HCT116 (cell line): ENCODE data around the gene UVSSA. TPM values are rescaled to one million over a fixed set of nuclear protein-coding genes. Genes with fewer than 3 reads are reported as not detected.

Experiments used
- ATAC-seq: fragments of 200-7000 bp; cut with Tn5 transposase; 2 replicates; pipeline ENCODE4 v1.9.1; 2020; ENCODE audit warnings: mild to moderate bottlenecking, moderate library complexity
- BruUV-seq: library from RNA; stranded (reverse); fragments of 400-500 nt; replicated peaks from 2 replicates; lab custom pipeline; 2021; lab: Mats Ljungman, UMichigan
- CTCF ChIA-PET: fragments of 300-600 bp; sonication (Branson Sonifier 250); formaldehyde crosslinking; loops from one replicate; lab custom pipeline; 2021; ENCODE audit warnings: antibody characterized with exemption; lab: Charles Lee
- POLR2A ChIA-PET: fragments of 300-600, 350-600 bp; sonication (Branson Sonifier 250); formaldehyde crosslinking; loops from one replicate; lab custom pipeline; 2021; ENCODE audit warnings: antibody characterized with exemption; lab: Charles Lee
- RAD21 ChIA-PET, 2 experiments: fragments of 300-600 bp; sonication (Branson Sonifier 250); formaldehyde crosslinking; loops; one replicate each; lab custom pipeline; 2023; ENCODE audit warnings: low total read pairs in 2 of 2; ENCODE audit not compliant: uncharacterized antibody in 2 of 2, unreplicated experiment in 2 of 2, low non-redundant PET in 1 of 2; lab: Charles Lee
- DNase-seq: peaks from one replicate; pipeline ENCODE4 v3.0.0-alpha.2; 2010; ENCODE audit warnings: low read depth, low spot score
- H2AFZ ChIP-seq: fragments of 200-600 bp; shearing (Covaris generic), sonication (generic); 2 replicates; pipeline ENCODE4 v1.6.1; 2017; ENCODE audit warnings: low read depth, mixed run types, mixed read lengths, antibody characterized with exemption, low read length; ENCODE audit not compliant: poor library complexity, severe bottlenecking
- H3K27ac ChIP-seq: 2 replicates; pipeline ENCODE4 v1.5.1; 2012; ENCODE audit warnings: low read depth, low read length
- H3K27me3 ChIP-seq: fragments of 200-600 bp; sonication (generic); 2 replicates; pipeline ENCODE4 v1.6.1; 2016; ENCODE audit warnings: mixed run types, low read length, mixed read lengths; ENCODE audit not compliant: insufficient read depth
- H3K36me3 ChIP-seq, 2 experiments: fragments of 200-500 bp in 1 of 2; fragments of 200-600 bp in 1 of 2; sonication (Bioruptor generic) in 1 of 2; sonication (generic) in 1 of 2; 2 replicates each; pipeline versions ENCODE4 v1.5.1 to v1.6.1; 2014 to 2016; ENCODE audit warnings: low read length in 2 of 2, inconsistent platforms in 1 of 2, mixed read lengths in 1 of 2, mixed run types in 1 of 2; ENCODE audit not compliant: insufficient read depth in 2 of 2, control insufficient read depth in 1 of 2
- H3K4me1 ChIP-seq, 2 experiments: fragments of 200-600 bp in 1 of 2; sonication (generic) in 1 of 2; 2 replicates each; pipeline versions ENCODE4 v1.5.1 to v1.6.1; 2012 to 2017; ENCODE audit warnings: low read length in 2 of 2, inconsistent platforms in 1 of 2, mild to moderate bottlenecking in 1 of 2, mixed read lengths in 1 of 2, mixed run types in 1 of 2, moderate library complexity in 1 of 2; ENCODE audit not compliant: insufficient read depth in 2 of 2, control insufficient read depth in 1 of 2
- H3K4me2 ChIP-seq: fragments of 200-600 bp; sonication (generic); 2 replicates; pipeline ENCODE4 v1.6.1; 2017; ENCODE audit warnings: mixed run types, low read length, mixed read lengths
- H3K4me3 ChIP-seq, 2 experiments: fragments of 200-600 bp in 1 of 2; sonication (generic) in 1 of 2; replicated peaks in 1 of 2; 2 replicates each; pipeline ENCODE4 v1.5.1; 2011 to 2016; ENCODE audit warnings: low read length in 2 of 2, control low read depth in 1 of 2, low read depth in 1 of 2, mild to moderate bottlenecking in 1 of 2, mixed read lengths in 1 of 2, mixed run types in 1 of 2
- H3K79me2 ChIP-seq: fragments of 200-600 bp; sonication (generic); 2 replicates; pipeline ENCODE4 v1.6.1; 2017; ENCODE audit warnings: mild to moderate bottlenecking, mixed run types, low read length, moderate library complexity, mixed read lengths; ENCODE audit not compliant: insufficient read depth
- H3K9ac ChIP-seq: fragments of 200-600 bp; sonication (generic); 2 replicates; pipeline ENCODE4 v1.6.1; 2016; ENCODE audit warnings: low read length, mixed read lengths
- H3K9me2 ChIP-seq: fragments of 200-600 bp; sonication (generic), shearing (Covaris generic); 2 replicates; pipeline ENCODE4 v1.6.1; 2017; ENCODE audit warnings: mixed run types, mild to moderate bottlenecking, moderate library complexity; ENCODE audit not compliant: insufficient read depth
- H3K9me3 ChIP-seq, 2 experiments: fragments of 200-500 bp in 1 of 2; fragments of 200-600 bp in 1 of 2; sonication (Bioruptor generic) in 1 of 2; sonication (generic) in 1 of 2; 2 replicates each; pipeline ENCODE4 v1.6.1; 2014 to 2017; ENCODE audit warnings: low read length in 2 of 2, mixed read lengths in 2 of 2, inconsistent platforms in 1 of 2, low read depth in 1 of 2, mild to moderate bottlenecking in 1 of 2, mixed run types in 1 of 2, moderate library complexity in 1 of 2; ENCODE audit not compliant: control insufficient read depth in 1 of 2, insufficient read depth in 1 of 2
- H4K20me1 ChIP-seq: fragments of 200-600 bp; sonication (generic), shearing (Covaris generic); 2 replicates; pipeline ENCODE4 v1.6.1; 2017; ENCODE audit warnings: mixed run types, mild to moderate bottlenecking, moderate library complexity; ENCODE audit not compliant: insufficient read depth
- CBX3 ChIP-seq: IDR thresholded peaks from 2 replicates; pipeline ENCODE4 v1.6.1; 2012; ENCODE audit warnings: low read depth
- CEBPB ChIP-seq: IDR thresholded peaks from 2 replicates; pipeline ENCODE4 v1.6.1; 2012; ENCODE audit warnings: low read depth
- CTCF ChIP-seq, 3 experiments: fragments of 200-600 bp in 1 of 3; sonication (generic) in 1 of 3; IDR thresholded peaks in 2 of 3; conservative IDR thresholded peaks in 1 of 3; 2 replicates each; pipeline ENCODE4 v1.5.1; 2012 to 2017; ENCODE audit warnings: low read depth in 2 of 3, low read length in 2 of 3, antibody characterized with exemption in 1 of 3, borderline replicate concordance in 1 of 3, control low read depth in 1 of 3, mild to moderate bottlenecking in 1 of 3, mixed read lengths in 1 of 3, mixed run types in 1 of 3, moderate library complexity in 1 of 3; ENCODE audit not compliant: insufficient read depth in 1 of 3
- EZH2 ChIP-seq: fragments of 200-600 bp; sonication (generic); IDR thresholded peaks from 2 replicates; pipeline ENCODE4 v1.6.1; 2017; ENCODE audit warnings: antibody characterized with exemption, mixed run types
- FOSL1 ChIP-seq: IDR thresholded peaks from 2 replicates; pipeline ENCODE4 v1.6.1; 2012; ENCODE audit warnings: low read depth
- JUND ChIP-seq: IDR thresholded peaks from 2 replicates; pipeline ENCODE4 v1.6.1; 2012
- MAX ChIP-seq: IDR thresholded peaks from 2 replicates; pipeline ENCODE4 v1.6.1; 2012
- POLR2A ChIP-seq: IDR thresholded peaks from 2 replicates; pipeline ENCODE4 v1.7.0; 2011; ENCODE audit warnings: borderline replicate concordance; ENCODE audit not compliant: insufficient read depth, insufficient read length; ENCODE audit errors: extremely low read depth
- ZFX ChIP-seq: fragments of 450-650 bp; IDR thresholded peaks from 2 replicates; pipeline ENCODE4 v1.6.1; 2017
- intact Hi-C: fragments of 100-400 bp; cut with micrococcal nuclease; formaldehyde crosslinking; loops from 2 replicates; pipeline ENCODE4 v1.10.0; 2022
- total RNA-seq: library from RNA; stranded (reverse); gene quantifications from one replicate; pipeline ENCODE4 v1.2.1, GENCODE V29; 2021; ENCODE audit not compliant: unreplicated experiment

UVSSA gene
- total RNA-seq, 1 experiment from 2014 or later = 30.5 TPM

DNA sequence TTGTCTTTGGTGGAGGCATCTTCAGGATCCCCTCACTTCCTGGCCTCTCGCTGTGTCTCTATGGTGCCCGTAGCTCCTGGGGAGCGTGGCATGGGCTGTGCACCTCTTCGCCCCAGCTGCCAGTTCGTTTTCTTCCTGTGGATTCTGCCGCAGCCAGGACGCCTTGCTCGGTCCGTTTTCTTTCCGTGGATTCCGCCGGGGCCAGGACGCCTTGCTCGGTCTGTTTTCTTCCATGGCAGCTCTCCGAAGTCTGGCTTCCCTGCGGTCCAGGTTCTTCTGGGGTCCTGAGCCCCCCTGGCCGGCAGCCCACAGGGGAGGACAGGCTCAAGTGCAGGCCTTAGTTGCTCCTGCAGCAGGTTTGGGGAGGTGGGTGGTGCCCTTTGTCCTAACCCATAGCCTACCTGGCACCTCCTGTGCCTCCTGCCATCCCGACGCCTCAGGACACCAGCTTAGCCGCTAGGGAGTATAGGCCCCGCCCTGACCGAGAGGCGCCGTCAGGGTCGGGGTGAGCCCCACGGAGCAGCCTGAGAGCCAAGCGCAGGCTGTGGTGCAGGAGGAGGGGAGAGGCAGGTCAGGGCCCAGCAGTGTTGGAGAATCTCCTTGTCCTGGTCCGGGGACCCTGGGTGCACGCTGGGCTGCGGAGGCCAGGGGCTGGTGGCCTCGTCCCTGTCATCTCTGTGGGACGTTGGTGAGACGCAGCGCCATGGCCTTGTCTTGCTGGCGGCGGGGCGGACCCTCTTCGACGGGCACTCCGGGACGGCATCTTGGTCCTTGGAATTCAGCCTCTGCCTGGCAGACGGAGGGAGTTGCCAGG is 27.1 kb downstream of the UVSSA start:
- no peaks in the 10 kb centered on the region for H3K9me3 ChIP-seq
- H3K27ac ChIP-seq = no peak overlapping the region
- ATAC-seq (no peak), DNase-seq (no peak)
- no peaks in the 10 kb centered on the region for H4K20me1 ChIP-seq
- ChIA-PET RAD21 (no interaction called here), CTCF (no interaction called here), POLR2A (no interaction called here)
- no peaks in the 10 kb centered on the region for H3K9me2 ChIP-seq
- TF ChIP-seq FOSL1 = no peak
- TF ChIP-seq JUND = no peak
- TF ChIP-seq CEBPB = no peak
- TF ChIP-seq MAX = no peak
- TF ChIP-seq ZFX = no peak
- no peak for TF ChIP-seq POLR2A
- TF ChIP-seq EZH2 = no peak
- no peak for TF ChIP-seq CBX3
- TF ChIP-seq CTCF (IDR thresholded peaks at IDR 0.05 in 2 of 3, conservative IDR thresholded peaks at IDR 0.05 in 1 of 3; ENCODE audit: borderline replicate concordance in 1 of 3, insufficient read depth in 1 of 3, low read depth in 2 of 3, low read length in 2 of 3) = no peak
- H3K4me3 ChIP-seq = no peak overlapping the region
- no peaks in the 10 kb centered on the region for H3K27me3 ChIP-seq
- H3K4me2 ChIP-seq = no peak overlapping the region
- no peaks in the 10 kb centered on the region; a peak in 1 of 4 replicates for H3K36me3 ChIP-seq
- H3K79me2 ChIP-seq = no peaks in the 10 kb centered on the region
- intact Hi-C loops = no loop called here
- H3K9ac ChIP-seq = no peak overlapping the region
- H2AFZ ChIP-seq = no peak overlapping the region
- BruUV-seq = no TSS peak
- H3K4me1 ChIP-seq = no peaks in the 10 kb centered on the region
